Vagina (tissue), 2 donors: ENCODE data around the gene SLC51A. TPM values are rescaled to one million over a fixed set of nuclear protein-coding genes. Genes with fewer than 3 reads are reported as not detected.
"Not testable (repeated sequence)": the region's sequence is repeated elsewhere in the genome, so short reads cannot be mapped to it uniquely, and the experiment has no call there.

Experiments
- DNase-seq, 2 donors: peaks; one replicate each; pipeline ENCODE4 v3.0.0-alpha.2; 2017; ENCODE audit errors: extremely low spot score in 2 of 2
- H3K27ac ChIP-seq: fragments of 200-600 bp; sonication (generic); one replicate; pipeline ENCODE4 v1.5.1; 2019
- H3K27me3 ChIP-seq: fragments of 200-600 bp; sonication (generic); one replicate; pipeline ENCODE4 v1.5.1; 2019
- H3K36me3 ChIP-seq, 2 donors: fragments of 200-600 bp; sonication (generic); one replicate each; pipeline ENCODE4 v1.5.1; 2017 to 2019
- H3K4me1 ChIP-seq: fragments of 200-600 bp; sonication (generic); one replicate; pipeline ENCODE4 v1.5.1; 2019
- H3K4me3 ChIP-seq, 2 donors: fragments of 200-600 bp; sonication (generic); 1 replicate in 1 of 2; 2 replicates in 1 of 2; pipeline ENCODE4 v1.5.1; 2016 to 2019
- H3K9me3 ChIP-seq: fragments of 200-600 bp; sonication (generic); one replicate; pipeline ENCODE4 v1.5.1; 2019
- CTCF ChIP-seq, 3 experiments: fragments of 450-650 bp in 2 of 3; fragments of 200-600 bp in 1 of 3; sonication (generic) in 1 of 3; IDR thresholded peaks; one replicate each; pipeline ENCODE4 v1.5.1; 2017 to 2019; ENCODE audit warnings: antibody characterized with exemption in 3 of 3, mild to moderate bottlenecking in 2 of 3, moderate library complexity in 2 of 3
- POLR2A ChIP-seq, 2 donors: fragments of 450-650 bp; IDR thresholded peaks; one replicate each; pipeline ENCODE4 v1.6.1; 2017; ENCODE audit warnings: antibody characterized with exemption in 2 of 2, mild to moderate bottlenecking in 2 of 2, moderate library complexity in 2 of 2
- POLR2AphosphoS5 ChIP-seq, 2 donors: sonication (generic); formaldehyde crosslinking; IDR thresholded peaks; one replicate each; pipeline ENCODE4 v1.9.0; 2017; ENCODE audit warnings: antibody characterized with exemption in 2 of 2, mild to moderate bottlenecking in 2 of 2, low read depth in 1 of 2; ENCODE audit not compliant: insufficient read depth in 1 of 2
- intact Hi-C: fragments of 100-400 bp; cut with DNase I; formaldehyde crosslinking; loops from one replicate; pipeline ENCODE4 v1.15.1; 2023
- total RNA-seq: library from RNA; depleted of rRNA; stranded (reverse); fragments of >200 nt; gene quantifications from one replicate; pipeline ENCODE4 v1.2.3, GENCODE V29; 2016

SLC51A gene
- total RNA-seq, 1 donor from 2014 or later: 1.2 TPM

DNA sequence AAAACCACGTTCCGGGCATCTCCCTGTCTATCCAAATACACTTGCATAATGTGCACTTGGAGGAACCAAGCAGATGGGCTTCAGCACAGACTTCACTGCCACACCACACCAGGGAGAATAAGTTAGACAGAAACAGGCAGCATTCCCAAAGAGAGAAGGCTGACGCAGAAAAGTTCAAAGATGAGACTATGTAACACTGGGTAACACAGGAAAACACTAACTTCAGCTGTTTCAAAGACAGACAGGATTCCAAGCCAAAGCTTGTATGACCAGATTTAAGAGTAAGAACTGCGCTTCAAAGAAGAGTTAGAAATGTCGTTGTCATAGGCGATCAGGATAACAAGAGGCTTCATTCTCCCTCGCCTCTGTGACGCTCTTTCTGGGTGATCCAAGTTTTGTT is 19.9 kb downstream of the SLC51A start:
- H3K9me3 ChIP-seq: no peaks in the 10 kb centered on the region
- no peaks in the 10 kb centered on the region for H3K4me1 ChIP-seq
- TF ChIP-seq CTCF (IDR thresholded peaks at IDR 0.05): no peak
- TF ChIP-seq POLR2A (IDR thresholded peaks at IDR 0.05): no peak
- no peak for TF ChIP-seq POLR2AphosphoS5 (IDR thresholded peaks at IDR 0.05; ENCODE audit: insufficient read depth in 1 of 2, low read depth in 1 of 2)
- H3K4me3 ChIP-seq: no peak overlapping the region
- DNase-seq: no peak
- no peak overlapping the region for H3K27ac ChIP-seq
- peaks cover 0 to 45% of the 10 kb centered on the region in 2 donors for H3K36me3 ChIP-seq
- no peaks in the 10 kb centered on the region for H3K27me3 ChIP-seq
- intact Hi-C loops: no loop called here

DNA sequence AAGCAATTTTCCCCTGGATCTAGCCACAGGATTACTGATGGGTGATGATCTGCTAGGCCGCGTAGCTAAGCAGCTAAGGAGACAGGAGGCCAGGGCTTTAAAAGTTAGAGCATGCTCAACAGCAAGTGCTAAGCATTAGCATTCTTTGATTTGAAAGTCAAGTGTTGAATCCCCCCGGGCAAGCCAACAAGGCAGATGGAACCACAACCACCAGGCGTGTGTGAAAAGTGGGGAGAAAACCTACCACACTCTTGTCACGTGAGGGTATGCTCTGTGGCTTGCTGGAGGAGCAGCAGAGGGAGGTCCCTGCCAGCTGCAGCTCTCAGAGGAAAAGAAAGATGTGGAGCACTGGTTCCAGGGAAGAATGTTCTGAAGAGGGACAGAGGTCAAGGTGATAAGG is 20.9 kb downstream of the SLC51A start:
- peaks cover 0 to 55% of the 10 kb centered on the region in 2 donors for H3K36me3 ChIP-seq
- no peaks in the 10 kb centered on the region for H3K4me1 ChIP-seq
- no peak overlapping the region for H3K27ac ChIP-seq
- H3K9me3 ChIP-seq: no peaks in the 10 kb centered on the region
- no peak overlapping the region for H3K4me3 ChIP-seq
- no peaks in the 10 kb centered on the region for H3K27me3 ChIP-seq
- TF ChIP-seq POLR2A (IDR thresholded peaks at IDR 0.05) (no peak), CTCF (IDR thresholded peaks at IDR 0.05) (no peak), POLR2AphosphoS5 (IDR thresholded peaks at IDR 0.05; ENCODE audit: insufficient read depth in 1 of 2, low read depth in 1 of 2) (no peak)
- no peak for DNase-seq
- intact Hi-C loops: no loop called here

GRCh38 chr3:196238612-196239560 is 22.6 kb downstream of the SLC51A start:
- intact Hi-C loops: no loop called here
- TF ChIP-seq CTCF (IDR thresholded peaks at IDR 0.05) (no peak), POLR2AphosphoS5 (IDR thresholded peaks at IDR 0.05; ENCODE audit: insufficient read depth in 1 of 2, low read depth in 1 of 2) (no peak), POLR2A (IDR thresholded peaks at IDR 0.05) (no peak)

GRCh38 chr3:196240424-196240823 is 24.1 kb downstream of the SLC51A start:
- intact Hi-C loops: no loop called here
- Histone ChIP-seq H3K4me3 (no peak overlapping the region), H3K27ac (no peak overlapping the region), H3K36me3 (peaks cover 0 to 62% of the 10 kb centered on the region in 2 donors), H3K27me3 (no peaks in the 10 kb centered on the region), H3K4me1 (no peaks in the 10 kb centered on the region), H3K9me3 (no peaks in the 10 kb centered on the region)
- TF ChIP-seq CTCF (IDR thresholded peaks at IDR 0.05) (no peak), POLR2A (IDR thresholded peaks at IDR 0.05) (no peak), POLR2AphosphoS5 (IDR thresholded peaks at IDR 0.05; ENCODE audit: insufficient read depth in 1 of 2, low read depth in 1 of 2) (no peak)
- DNase-seq: no peak

More at GRCh38 chr3:196238612-196239560, 22.6 kb downstream of the SLC51A start:
- Histone ChIP-seq H3K4me3 (no peak overlapping the region), H3K27me3 (no peaks in the 10 kb centered on the region), H3K27ac (no peak overlapping the region), H3K9me3 (no peaks in the 10 kb centered on the region), H3K4me1 (no peaks in the 10 kb centered on the region), H3K36me3 (peaks cover 0 to 62% of the 10 kb centered on the region in 2 donors)
- no peak for DNase-seq

- Histone ChIP-seq H3K4me3 (no peak overlapping the region), H3K4me1 (no peaks in the 10 kb centered on the region), H3K27me3 (no peaks in the 10 kb centered on the region), H3K27ac (no peak overlapping the region), H3K9me3 (no peaks in the 10 kb centered on the region), H3K36me3 (peaks cover 0 to 64% of the 10 kb centered on the region in 2 donors)
- DNase-seq: no peak
- intact Hi-C loops: no loop called here
- TF ChIP-seq CTCF (IDR thresholded peaks at IDR 0.05) (no peak), POLR2A (IDR thresholded peaks at IDR 0.05) (no peak), POLR2AphosphoS5 (IDR thresholded peaks at IDR 0.05; ENCODE audit: insufficient read depth in 1 of 2, low read depth in 1 of 2) (no peak)
These were observed 25.4 kb downstream of the SLC51A start for GRCh38 chr3:196241704-196242103.

- H3K4me1 ChIP-seq, H3K27me3 ChIP-seq, H3K9me3 ChIP-seq, H3K4me3 ChIP-seq, intact Hi-C loops, DNase-seq, H3K27ac ChIP-seq: not testable (repeated sequence)
- H3K36me3 ChIP-seq: peaks cover 0 to 53% of the 10 kb centered on the region in 2 donors
These were observed 27.8 kb downstream of the SLC51A start for GRCh38 chr3:196244166-196244565.
